B cell (primary cell): ENCODE data around the gene ARAP1. TPM values are rescaled to one million over a fixed set of nuclear protein-coding genes. Genes with fewer than 3 reads are reported as not detected.

Source experiments
- ATAC-seq: fragments of 200-7000 bp; cut with Tn5 transposase; one replicate; pipeline ENCODE4 v1.10.0; 2021; ENCODE audit warnings: low read depth, mild to moderate bottlenecking, moderate number of reproducible peaks, moderate library complexity
- CTCF ChIA-PET: fragments of 350-600 bp; sonication (Branson Sonifier 250); formaldehyde crosslinking; loops from one replicate; lab custom pipeline; 2021; ENCODE audit warnings: antibody characterized with exemption, inconsistent platforms; lab: Charles Lee
- POLR2A ChIA-PET: fragments of 350-600 bp; sonication (Branson Sonifier 250); formaldehyde crosslinking; loops from one replicate; lab custom pipeline; 2021; ENCODE audit warnings: antibody characterized with exemption; lab: Charles Lee
- DNase-seq: peaks from one replicate; pipeline ENCODE4 v3.0.0; 2013
- H2AFZ ChIP-seq: 2 replicates; pipeline ENCODE4 v1.6.1; 2012; ENCODE audit warnings: mild to moderate bottlenecking, low read depth, low read length; ENCODE audit not compliant: insufficient read depth, poor library complexity, severe bottlenecking
- H3K27ac ChIP-seq, 2 donors: 1 replicate in 1 of 2; 2 replicates in 1 of 2; pipeline ENCODE4 v1.5.1; 2012 to 2013; ENCODE audit warnings: low read length in 2 of 2, mild to moderate bottlenecking in 2 of 2, moderate library complexity in 1 of 2
- H3K27me3 ChIP-seq, 4 experiments: fragments of 200-600 bp in 1 of 4; sonication (generic) in 1 of 4; replicated peaks in 1 of 4; 1 replicate in 2 of 4; 2 replicates in 2 of 4; pipeline versions ENCODE4 v1.6.1 to v1.7.0; 2013 to 2016; ENCODE audit warnings: low read length in 3 of 4, mild to moderate bottlenecking in 2 of 4, mixed read lengths in 1 of 4, moderate library complexity in 1 of 4; ENCODE audit not compliant: insufficient read depth in 4 of 4, control insufficient read depth in 3 of 4; ENCODE audit errors: control extremely low read depth in 1 of 4
- H3K36me3 ChIP-seq, 2 experiments: replicated peaks in 1 of 2; 1 replicate in 1 of 2; 2 replicates in 1 of 2; pipeline versions ENCODE4 v1.6.1 to v1.7.1; 2013; ENCODE audit warnings: low read length in 1 of 2; ENCODE audit not compliant: insufficient read depth in 2 of 2, control insufficient read depth in 1 of 2; ENCODE audit errors: control extremely low read depth in 1 of 2, extremely low read depth in 1 of 2
- H3K4me1 ChIP-seq, 2 donors: fragments of 200-600 bp in 1 of 2; sonication (generic) in 1 of 2; 1 replicate in 1 of 2; 2 replicates in 1 of 2; pipeline versions ENCODE4 v1.5.1 to v1.6.1; 2013 to 2017; ENCODE audit warnings: low read length in 2 of 2; ENCODE audit not compliant: control insufficient read depth in 2 of 2, insufficient read depth in 2 of 2
- H3K4me2 ChIP-seq: replicated peaks from 2 replicates; pipeline ENCODE3; 2012; ENCODE audit warnings: mild to moderate bottlenecking, low read depth, low read length; ENCODE audit not compliant: poor library complexity, severe bottlenecking
- H3K4me3 ChIP-seq, 5 experiments: fragments of 200-600 bp in 1 of 5; sonication (generic) in 1 of 5; 1 replicate in 3 of 5; 2 replicates in 2 of 5; pipeline versions ENCODE4 v1.5.1 to v1.7.0; 2011 to 2016; ENCODE audit warnings: low read length in 4 of 5, mild to moderate bottlenecking in 4 of 5, low read depth in 2 of 5, control low read depth in 1 of 5, moderate library complexity in 1 of 5; ENCODE audit not compliant: insufficient read depth in 1 of 5; ENCODE audit errors: control extremely low read depth in 1 of 5, extremely low read depth in 1 of 5
- H3K79me2 ChIP-seq: fragments of 200-600 bp; sonication (generic); one replicate; pipeline ENCODE4 v1.6.0; 2016; ENCODE audit warnings: low read length; ENCODE audit not compliant: control insufficient read depth, insufficient read depth
- H3K9ac ChIP-seq: fragments of 200-600 bp; sonication (generic); 2 replicates; pipeline ENCODE4 v1.6.1; 2017; ENCODE audit warnings: mild to moderate bottlenecking, low read length, moderate library complexity
- H3K9me3 ChIP-seq, 3 donors: one replicate each; pipeline versions ENCODE4 v1.6.1 to v1.7.1; 2013; ENCODE audit warnings: low read length in 2 of 3; ENCODE audit not compliant: control insufficient read depth in 2 of 3, insufficient read depth in 1 of 3; ENCODE audit errors: control extremely low read depth in 1 of 3
- H4K20me1 ChIP-seq: 2 replicates; pipeline ENCODE4 v1.6.0; 2012; ENCODE audit warnings: mild to moderate bottlenecking, low read length; ENCODE audit not compliant: insufficient read depth, control insufficient read depth, poor library complexity, severe bottlenecking
- H3K27ac Mint-ChIP-seq: one replicate; pipeline ENCODE4 v1.8.0; 2021; ENCODE audit warnings: mixed read lengths
- H3K27me3 Mint-ChIP-seq: one replicate; pipeline ENCODE4 v1.8.0; 2021; ENCODE audit warnings: mixed read lengths
- H3K4me1 Mint-ChIP-seq: one replicate; pipeline ENCODE4 v1.8.0; 2021; ENCODE audit warnings: mixed read lengths
- H3K4me3 Mint-ChIP-seq: one replicate; pipeline ENCODE4 v1.8.0; 2021; ENCODE audit warnings: mixed read lengths
- H3K9me3 Mint-ChIP-seq: one replicate; pipeline ENCODE4 v1.8.0; 2022; ENCODE audit warnings: mixed read lengths; ENCODE audit not compliant: insufficient read depth
- CTCF ChIP-seq: fragments of 200-600 bp; IDR thresholded peaks from one replicate; pipeline ENCODE4 v1.8.0; 2022; ENCODE audit warnings: antibody characterized with exemption, mild to moderate bottlenecking
- EZH2 ChIP-seq: IDR thresholded peaks from 2 replicates; pipeline ENCODE4 v1.6.1; 2012; ENCODE audit warnings: borderline replicate concordance, low read depth, mild to moderate bottlenecking, moderate library complexity, low read length; ENCODE audit not compliant: insufficient read depth, poor library complexity, severe bottlenecking
- WGBS: methylation state at CpG from one replicate; pipeline ENCODE4 v1.1.5; 2013; ENCODE audit warnings: missing lambda C conversion rate; ENCODE audit not compliant: insufficient coverage; 5-methylcytosine and 5-hydroxymethylcytosine counted together
- intact Hi-C: fragments of 100-400 bp; cut with micrococcal nuclease; formaldehyde crosslinking; loops from one replicate; pipeline ENCODE4 v1.10.0; 2022
- polyA plus RNA-seq: library from polyadenylated mRNA; depleted of rRNA; stranded (reverse); fragments of >200 nt; gene quantifications from 2 replicates; pipeline ENCODE4 v1.2.3, GENCODE V29; 2012
- total RNA-seq, 2 donors: library from RNA; stranded (reverse); fragments of 120-200 nt in 1 of 2; gene quantifications; 1 replicate in 1 of 2; 2 replicates in 1 of 2; pipeline versions ENCODE4 v1.2.3 to v1.2.4, GENCODE V29; 2013 to 2022

The ARAP1 gene
- total and polyA plus RNA-seq, 2 donors (not counting 1 experiment from before 2014, with no cell fraction given): 143 to 242 TPM

DNA sequence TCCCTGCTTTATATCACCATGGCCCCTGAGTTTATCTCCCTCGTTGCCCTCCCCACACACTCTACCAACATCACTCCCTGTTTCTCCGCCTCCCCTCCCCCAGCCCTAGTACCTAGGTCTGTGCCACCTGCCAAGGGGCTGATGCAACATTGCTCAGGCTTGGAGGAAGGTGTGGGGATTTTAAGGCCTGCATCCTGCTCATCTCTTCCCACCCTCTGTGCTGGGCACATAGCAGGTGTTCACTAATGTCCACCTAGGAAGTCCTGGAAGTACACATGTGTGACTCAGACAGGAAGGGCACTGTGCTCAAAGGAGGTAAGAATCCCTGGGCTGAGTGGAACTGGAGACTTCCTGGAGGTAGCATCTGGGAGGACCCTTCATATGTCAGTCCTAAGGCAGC, 115.0 kb downstream of the ARAP1 start:
- H3K27me3 Mint-ChIP-seq: peaks cover 20% of the 10 kb centered on the region
- Histone ChIP-seq H2AFZ (no peak overlapping the region), H3K27ac (no peak overlapping the region), H3K9ac (no peak overlapping the region), H3K9me3 (peaks cover 0 to 6% (median 0%) of the 10 kb centered on the region in 3 donors), H4K20me1 (no peaks in the 10 kb centered on the region), H3K79me2 (no peaks in the 10 kb centered on the region), H3K4me1 (peaks cover 6 to 10% of the 10 kb centered on the region in 2 donors), H3K36me3 (no peaks in the 10 kb centered on the region), H3K4me2 (no peak overlapping the region), H3K27me3 (peaks cover 0 to 55% (median 18%) of the 10 kb centered on the region in 4 experiments), H3K4me3 (no peak overlapping the region)
- H3K4me3 Mint-ChIP-seq: no peak overlapping the region
- H3K27ac Mint-ChIP-seq: no peak overlapping the region
- DNase-seq (no peak), ATAC-seq (no peak)
- CTCF ChIA-PET: no interaction called here
- TF ChIP-seq CTCF (no peak), EZH2 (no peak)
- no peaks in the 10 kb centered on the region for H3K9me3 Mint-ChIP-seq
- no CpG with 5 or more reads among the region's 2 CpGs for WGBS
- POLR2A ChIA-PET: no interaction called here
- no peaks in the 10 kb centered on the region for H3K4me1 Mint-ChIP-seq
- intact Hi-C loops: no loop called here

DNA sequence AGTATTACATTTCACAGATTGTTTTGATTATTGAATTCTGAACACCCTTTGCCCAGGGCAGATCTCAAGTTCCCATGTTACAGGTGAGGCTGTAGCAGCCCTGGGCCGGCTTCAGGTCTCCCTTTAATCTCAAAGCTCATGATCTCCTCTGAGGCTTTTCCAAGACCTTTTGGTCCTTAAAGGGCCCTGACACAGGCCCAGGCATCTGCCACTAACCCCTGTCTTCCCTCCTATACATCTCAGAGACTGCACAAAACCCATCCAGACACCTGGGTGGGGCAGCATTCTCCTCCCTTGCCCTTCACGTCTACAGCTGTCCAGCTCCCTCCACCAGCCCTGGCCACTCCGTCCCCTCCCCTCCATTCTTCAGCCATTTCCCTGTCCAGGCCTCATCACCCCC, 115.8 kb downstream of the ARAP1 start:
- ChIA-PET CTCF (interaction anchor here (2.0 kb wide), 1 partner anchor 26 kb away, joined by 5 read pairs; no protein-coding TSS in a partner anchor), POLR2A (no interaction called here)
- Histone ChIP-seq H3K79me2 (no peaks in the 10 kb centered on the region), H3K36me3 (no peaks in the 10 kb centered on the region), H3K27me3 (peaks cover 0 to 48% (median 12%) of the 10 kb centered on the region in 4 experiments), H3K27ac (no peak overlapping the region), H3K9ac (no peak overlapping the region), H3K4me1 (peaks cover 0 to 2% of the 10 kb centered on the region in 2 donors), H2AFZ (no peak overlapping the region), H3K4me2 (no peak overlapping the region), H3K9me3 (peaks cover 0 to 6% (median 0%) of the 10 kb centered on the region in 3 donors), H3K4me3 (no peak overlapping the region), H4K20me1 (no peaks in the 10 kb centered on the region)
- WGBS: 93% methylated on average over 3 of the region's 3 CpGs
- Mint-ChIP-seq H3K27ac (no peak overlapping the region), H3K27me3 (peaks cover 20% of the 10 kb centered on the region), H3K9me3 (no peaks in the 10 kb centered on the region), H3K4me1 (no peaks in the 10 kb centered on the region), H3K4me3 (no peak overlapping the region)
- no peak for TF ChIP-seq CTCF
- TF ChIP-seq EZH2: no peak
- ATAC-seq (no peak), DNase-seq (no peak)
- intact Hi-C loops: no loop called here
